Loucy (cell line): ENCODE results near the gene P2RX7.

ENCODE experiments used
- H2AFZ ChIP-seq: fragments of 200-600 bp; sonication (generic); 2 replicates; pipeline ENCODE4 v1.6.0; 2016; ENCODE audit warnings: antibody characterized with exemption, mild to moderate bottlenecking, low read length, moderate library complexity
- H3F3A ChIP-seq: fragments of 200-600 bp; 2 replicates; pipeline ENCODE4 v1.6.0; 2016; ENCODE audit warnings: antibody characterized with exemption, low read depth, mild to moderate bottlenecking
- H3K27me3 ChIP-seq: fragments of 200-600 bp; sonication (generic); 2 replicates; pipeline ENCODE4 v1.6.1; 2014; ENCODE audit warnings: low read length, mild to moderate bottlenecking; ENCODE audit not compliant: insufficient read depth, poor library complexity, severe bottlenecking
- H3K36me3 ChIP-seq: fragments of 200-600 bp; sonication (generic); 2 replicates; pipeline ENCODE4 v1.6.1; 2016; ENCODE audit warnings: low read length; ENCODE audit not compliant: insufficient read depth
- H3K4me1 ChIP-seq: fragments of 200-600 bp; sonication (generic); 2 replicates; pipeline ENCODE4 v1.5.1; 2014; ENCODE audit warnings: low read length, mild to moderate bottlenecking; ENCODE audit not compliant: insufficient read depth, poor library complexity, severe bottlenecking
- H3K4me2 ChIP-seq: fragments of 200-600 bp; sonication (generic); 2 replicates; pipeline ENCODE4 v1.6.0; 2014; ENCODE audit warnings: antibody characterized with exemption, low read length, low read depth, mild to moderate bottlenecking; ENCODE audit not compliant: poor library complexity, severe bottlenecking
- H3K4me3 ChIP-seq: fragments of 200-600 bp; sonication (generic); 2 replicates; pipeline ENCODE4 v1.5.1; 2014; ENCODE audit warnings: low read length, mild to moderate bottlenecking, mixed read lengths; ENCODE audit not compliant: poor library complexity, severe bottlenecking
- H3K79me2 ChIP-seq: fragments of 200-600 bp; sonication (generic); 2 replicates; pipeline ENCODE4 v1.6.1; 2014; ENCODE audit warnings: low read length; ENCODE audit not compliant: insufficient read depth
- H3K9ac ChIP-seq: fragments of 200-600 bp; sonication (generic); 2 replicates; pipeline ENCODE4 v1.6.0; 2014; ENCODE audit warnings: mild to moderate bottlenecking, low read depth, low read length, moderate library complexity; ENCODE audit not compliant: poor library complexity, severe bottlenecking
- H3K9me2 ChIP-seq: fragments of 200-600 bp; sonication (generic); replicated peaks from 2 replicates; pipeline ENCODE4 v1.6.1; 2016; ENCODE audit warnings: low read depth, low read length, mixed read lengths
- H3K9me3 ChIP-seq: fragments of 200-600 bp; sonication (generic); 2 replicates; pipeline ENCODE4 v1.6.1; 2014; ENCODE audit warnings: mild to moderate bottlenecking, antibody characterized with exemption, low read length, low read depth; ENCODE audit not compliant: insufficient read depth
- H4K20me1 ChIP-seq: fragments of 200-600 bp; sonication (generic); 2 replicates; pipeline ENCODE4 v1.6.0; 2014; ENCODE audit warnings: antibody characterized with exemption, low read length, mild to moderate bottlenecking; ENCODE audit not compliant: insufficient read depth, poor library complexity, severe bottlenecking
- CTCF ChIP-seq: fragments of 200-600 bp; sonication (generic); conservative IDR thresholded peaks from 2 replicates; pipeline ENCODE4 v1.5.1; 2014; ENCODE audit warnings: mild to moderate bottlenecking, antibody characterized with exemption, low read length
- EZH2phosphoT487 ChIP-seq: fragments of 200-600 bp; IDR thresholded peaks from 2 replicates; pipeline ENCODE4 v1.6.1; 2018; ENCODE audit warnings: antibody characterized with exemption, mild to moderate bottlenecking, moderate library complexity, borderline replicate concordance

Gene P2RX7

DNA sequence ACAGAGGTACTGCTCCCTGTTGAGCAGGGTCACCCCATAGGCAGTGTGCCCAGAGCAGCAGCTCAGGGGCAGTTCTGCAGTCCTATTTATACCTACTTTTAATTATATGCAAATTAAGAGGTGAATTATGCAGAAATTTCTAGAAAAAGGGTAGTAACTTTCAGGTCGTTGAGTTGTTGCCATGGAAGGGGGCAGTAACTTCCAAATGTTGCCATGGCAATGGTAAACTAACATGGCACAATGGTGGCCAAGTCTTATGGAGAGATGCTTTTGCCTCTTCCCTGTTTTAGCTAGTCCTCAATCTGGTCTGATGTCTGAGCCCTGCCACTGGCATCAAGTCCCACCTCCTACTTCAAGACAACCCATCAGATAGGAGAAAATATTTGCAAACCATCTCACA is 30.4 kb upstream of the P2RX7 start:
- no peaks in the 10 kb centered on the region for H3K79me2 ChIP-seq
- H2AFZ ChIP-seq: no peak overlapping the region

GRCh38 chr12:121107681-121108080 is 25.0 kb upstream of the P2RX7 start:
- no peak overlapping the region for H3K4me2 ChIP-seq
- no peaks in the 10 kb centered on the region for H3K9me3 ChIP-seq
- H3K4me1 ChIP-seq: no peaks in the 10 kb centered on the region
- H3K9ac ChIP-seq: no peak overlapping the region
- no peaks in the 10 kb centered on the region for H3F3A ChIP-seq
- no peak overlapping the region for H2AFZ ChIP-seq
- H3K36me3 ChIP-seq: no peaks in the 10 kb centered on the region
- TF ChIP-seq EZH2phosphoT487 (no peak), CTCF (no peak)
- H4K20me1 ChIP-seq: no peaks in the 10 kb centered on the region
- H3K4me3 ChIP-seq: no peak overlapping the region
- H3K9me2 ChIP-seq: no peaks in the 10 kb centered on the region
- H3K79me2 ChIP-seq: no peaks in the 10 kb centered on the region
- H3K27me3 ChIP-seq: no peaks in the 10 kb centered on the region

More for the DNA sequence above, 30.4 kb upstream of the P2RX7 start:
- Histone ChIP-seq H3K9me3 (no peaks in the 10 kb centered on the region), H3K27me3 (no peaks in the 10 kb centered on the region), H3K4me2 (no peak overlapping the region), H3K4me3 (no peak overlapping the region), H4K20me1 (no peaks in the 10 kb centered on the region), H3F3A (no peaks in the 10 kb centered on the region), H3K9me2 (no peaks in the 10 kb centered on the region), H3K9ac (no peak overlapping the region), H3K36me3 (no peaks in the 10 kb centered on the region), H3K4me1 (no peaks in the 10 kb centered on the region)
- TF ChIP-seq CTCF (no peak), EZH2phosphoT487 (no peak)

DNA sequence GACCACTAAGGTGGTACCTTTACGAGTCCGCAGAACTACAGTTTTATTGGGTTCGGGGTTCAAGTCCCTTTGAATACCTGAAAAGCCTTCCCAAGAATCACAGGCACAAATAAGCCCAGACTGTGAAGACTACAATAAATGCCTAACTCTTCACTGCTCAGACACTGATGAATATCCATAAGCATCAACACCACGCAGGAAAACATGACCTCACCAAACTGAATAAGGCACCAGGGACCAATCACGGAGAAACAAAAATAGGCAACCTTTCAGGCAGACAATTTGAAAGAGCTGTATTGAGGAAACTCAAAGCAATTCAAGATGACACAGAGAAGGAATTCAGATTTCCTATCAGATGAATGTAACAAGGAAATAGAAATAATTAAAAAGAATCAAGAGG is 24.2 kb upstream of the P2RX7 start:
- Histone ChIP-seq H4K20me1 (no peaks in the 10 kb centered on the region), H3K9me3 (no peaks in the 10 kb centered on the region), H3K9ac (no peak overlapping the region), H3K27me3 (no peaks in the 10 kb centered on the region), H3K4me2 (no peak overlapping the region), H3K36me3 (no peaks in the 10 kb centered on the region), H3F3A (no peaks in the 10 kb centered on the region), H2AFZ (no peak overlapping the region), H3K4me1 (no peaks in the 10 kb centered on the region), H3K9me2 (no peaks in the 10 kb centered on the region), H3K79me2 (no peaks in the 10 kb centered on the region), H3K4me3 (no peak overlapping the region)
- TF ChIP-seq EZH2phosphoT487: no peak
- no peak for TF ChIP-seq CTCF
